ENCODE measurements around the gene ADGRD1.

- TF ChIP-seq RXRA (IDR thresholded peaks at IDR 0.05; ENCODE audit: borderline replicate concordance, low read depth) (no peak), PBX3 (IDR thresholded peaks at IDR 0.05) (no peak), POLR2AphosphoS5 (IDR thresholded peaks at IDR 0.05; ENCODE audit: low read depth, low read length) (no peak), TAF1 (IDR thresholded peaks at IDR 0.05; ENCODE audit: borderline replicate concordance, low read depth, low read length) (no peak), ELF1 (IDR thresholded peaks at IDR 0.05) (no peak), SMC3 (IDR thresholded peaks at IDR 0.05; ENCODE audit: low read depth, low read length) (no peak), MXI1 (IDR thresholded peaks at IDR 0.05; ENCODE audit: low read depth, low read length) (no peak)
- TF ChIP-seq, protein P1, sequence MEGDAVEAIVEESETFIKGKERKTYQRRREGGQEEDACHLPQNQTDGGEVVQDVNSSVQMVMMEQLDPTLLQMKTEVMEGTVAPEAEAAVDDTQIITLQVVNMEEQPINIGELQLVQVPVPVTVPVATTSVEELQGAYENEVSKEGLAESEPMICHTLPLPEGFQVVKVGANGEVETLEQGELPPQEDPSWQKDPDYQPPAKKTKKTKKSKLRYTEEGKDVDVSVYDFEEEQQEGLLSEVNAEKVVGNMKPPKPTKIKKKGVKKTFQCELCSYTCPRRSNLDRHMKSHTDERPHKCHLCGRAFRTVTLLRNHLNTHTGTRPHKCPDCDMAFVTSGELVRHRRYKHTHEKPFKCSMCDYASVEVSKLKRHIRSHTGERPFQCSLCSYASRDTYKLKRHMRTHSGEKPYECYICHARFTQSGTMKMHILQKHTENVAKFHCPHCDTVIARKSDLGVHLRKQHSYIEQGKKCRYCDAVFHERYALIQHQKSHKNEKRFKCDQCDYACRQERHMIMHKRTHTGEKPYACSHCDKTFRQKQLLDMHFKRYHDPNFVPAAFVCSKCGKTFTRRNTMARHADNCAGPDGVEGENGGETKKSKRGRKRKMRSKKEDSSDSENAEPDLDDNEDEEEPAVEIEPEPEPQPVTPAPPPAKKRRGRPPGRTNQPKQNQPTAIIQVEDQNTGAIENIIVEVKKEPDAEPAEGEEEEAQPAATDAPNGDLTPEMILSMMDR (IDR thresholded peaks at IDR 0.05), result no peak
Measured at GRCh38 chr12:130904064-130904463, 49.6 kb upstream of the ADGRD1 start.

Measured in SK-N-SH (cell line).